GM10266 (cell line): ENCODE measurements around the gene STX18.

Experiments used
- DNase-seq: peaks from one replicate; pipeline ENCODE4 v3.0.0; 2012; ENCODE audit errors: extremely low spot score
- CTCF ChIP-seq: IDR thresholded peaks from 2 replicates; pipeline ENCODE4 v1.5.1; 2012; ENCODE audit warnings: mild to moderate bottlenecking, low read depth; ENCODE audit not compliant: control insufficient read depth, insufficient read depth; ENCODE audit errors: missing control alignments

Gene STX18

GRCh38 chr4:4534515-4535145 lies 7.2 kb downstream of the STX18 start:
- no peak for DNase-seq
- TF ChIP-seq CTCF, result no peak

- DNase-seq, result no peak
- no peak for TF ChIP-seq CTCF
These were observed 8.2 kb downstream of the STX18 start for GRCh38 chr4:4533461-4534169.

- no peak for DNase-seq
- TF ChIP-seq CTCF, result no peak
These were observed 9.3 kb downstream of the STX18 start for GRCh38 chr4:4532371-4533154.

- DNase-seq, result no peak
- no peak for TF ChIP-seq CTCF
These were observed 12.5 kb downstream of the STX18 start for GRCh38 chr4:4529392-4529791.

GRCh38 chr4:4526401-4526800 lies 15.4 kb downstream of the STX18 start:
- no peak for TF ChIP-seq CTCF
- no peak for DNase-seq

- DNase-seq, result peak; percentile 67
- TF ChIP-seq CTCF, result peak; percentile 35
These were observed 17.5 kb downstream of the STX18 start for GRCh38 chr4:4524364-4524763.
